ENCODE data around the gene GALNT6. TPM values are rescaled to one million over a fixed set of nuclear protein-coding genes. Genes with fewer than 3 reads are reported as not detected.

GALNT6 gene
- total RNA-seq (5.4 and 8.0 TPM in 2 replicates), polyA plus RNA-seq (4.3 and 5.2 TPM in 2 replicates)

- Histone ChIP-seq H3K4me1 (ENCODE audit: low read depth) (peaks cover 13% of the 10 kb centered on the region), H3K36me3 (no peaks in the 10 kb centered on the region), H3K9me3 (ENCODE audit: low read depth) (no peaks in the 10 kb centered on the region), H3K27ac (no peak within 1 kb of the TSS), H3K27me3 (peaks cover 21% of the 10 kb centered on the region), H3K4me3 (peak within 1 kb of the TSS; percentile 75)
- peak in 1 of 2 donors; percentile 50 for DNase-seq (ENCODE audit: low read depth in 1 of 2, low spot score in 1 of 2)
- TF ChIP-seq CTCF (IDR thresholded peaks at IDR 0.05; ENCODE audit: low read depth, low read length) = no peak
Measured at GRCh38 chr12:51391283-51392123, at the start of gene GALNT6. Gene GALNT6 (minus strand): TSS chr12:51391406. CDS start chr12:51379781, 11,625 bp downstream.

GRCh38 chr12:51439330-51439729 lies 48.1 kb upstream of the GALNT6 start:
- Histone ChIP-seq H3K27me3 (no peaks in the 10 kb centered on the region), H3K4me3 (no peak overlapping the region), H3K36me3 (no peaks in the 10 kb centered on the region), H3K4me1 (ENCODE audit: low read depth) (no peaks in the 10 kb centered on the region), H3K9me3 (ENCODE audit: low read depth) (no peaks in the 10 kb centered on the region), H3K27ac (no peak overlapping the region)
- DNase-seq (ENCODE audit: low read depth in 1 of 2, low spot score in 1 of 2) = no peak
- TF ChIP-seq CTCF (IDR thresholded peaks at IDR 0.05; ENCODE audit: low read depth, low read length) = no peak

GRCh38 chr12:51437431-51437830 lies 46.2 kb upstream of the GALNT6 start:
- Histone ChIP-seq H3K27ac (no peak overlapping the region), H3K36me3 (no peaks in the 10 kb centered on the region), H3K4me1 (ENCODE audit: low read depth) (no peaks in the 10 kb centered on the region), H3K4me3 (no peak overlapping the region), H3K27me3 (no peaks in the 10 kb centered on the region), H3K9me3 (ENCODE audit: low read depth) (no peaks in the 10 kb centered on the region)
- DNase-seq (ENCODE audit: low read depth in 1 of 2, low spot score in 1 of 2) = no peak
- no peak for TF ChIP-seq CTCF (IDR thresholded peaks at IDR 0.05; ENCODE audit: low read depth, low read length)

- TF ChIP-seq CTCF (IDR thresholded peaks at IDR 0.05; ENCODE audit: low read depth, low read length) = no peak
- H3K4me3 ChIP-seq = no peak overlapping the region
- H3K27ac ChIP-seq = no peak overlapping the region
- H3K27me3 ChIP-seq = no peaks in the 10 kb centered on the region
- DNase-seq (ENCODE audit: low read depth in 1 of 2, low spot score in 1 of 2) = no peak
- no peaks in the 10 kb centered on the region for H3K4me1 ChIP-seq (ENCODE audit: low read depth)
- no peaks in the 10 kb centered on the region for H3K36me3 ChIP-seq
- no peaks in the 10 kb centered on the region for H3K9me3 ChIP-seq (ENCODE audit: low read depth)
Measured at GRCh38 chr12:51434305-51434704, 43.1 kb upstream of the GALNT6 start.

- no peak for TF ChIP-seq CTCF (IDR thresholded peaks at IDR 0.05; ENCODE audit: low read depth, low read length)
- H3K27ac ChIP-seq = no peak overlapping the region
- H3K27me3 ChIP-seq = no peaks in the 10 kb centered on the region
- no peak for DNase-seq (ENCODE audit: low read depth in 1 of 2, low spot score in 1 of 2)
- H3K4me1 ChIP-seq (ENCODE audit: low read depth) = no peaks in the 10 kb centered on the region
- no peaks in the 10 kb centered on the region for H3K36me3 ChIP-seq
- H3K9me3 ChIP-seq (ENCODE audit: low read depth) = no peaks in the 10 kb centered on the region
- no peak overlapping the region for H3K4me3 ChIP-seq
Measured at GRCh38 chr12:51432921-51433320, 41.7 kb upstream of the GALNT6 start.
